ENCODE data around the gene MYBPC3. TPM values are rescaled to one million over a fixed set of nuclear protein-coding genes. Genes with fewer than 3 reads are reported as not detected.
A peak's percentile ranks its signal among the peaks of the same experiment; 100 is the strongest.

The MYBPC3 gene
- total and polyA plus RNA-seq, 7 donors, result 0.01 to 1.3 (median 0.44) TPM

DNA sequence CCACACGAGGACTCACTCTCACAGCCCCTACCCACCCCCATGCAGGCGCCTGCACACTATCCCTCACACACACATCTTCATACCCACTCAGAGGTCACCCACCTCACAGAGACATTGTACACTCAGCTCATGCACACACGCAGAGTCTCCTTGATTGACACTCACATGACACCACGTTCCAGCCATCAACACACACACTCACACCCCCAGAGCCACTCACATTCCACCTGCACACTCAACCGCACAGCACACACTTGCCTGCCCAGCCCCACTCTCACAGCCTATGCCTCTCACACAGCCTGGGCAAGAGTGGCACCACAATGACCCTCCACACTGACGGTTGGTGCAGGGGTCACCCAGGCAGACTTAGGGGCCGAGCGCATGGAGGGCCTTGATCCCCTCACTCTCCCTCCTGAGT, 23.6 kb upstream of the MYBPC3 start:
- Histone ChIP-seq H3K4me1 (no peaks in the 10 kb centered on the region), H3K36me3 (ENCODE audit: insufficient read depth in 1 of 2, low read depth in 1 of 2) (no peaks in the 10 kb centered on the region), H3K27me3 (ENCODE audit: insufficient read depth in 3 of 3, low read length in 2 of 3) (no peaks in the 10 kb centered on the region), H3K9me3 (no peaks in the 10 kb centered on the region), H3K4me3 (peak overlapping the region; percentile 30), H3K27ac (no peak overlapping the region)
- intact Hi-C loops (cut with DNase I), result no loop called here
- DNase-seq, result no peak
- TF ChIP-seq, protein P1, sequence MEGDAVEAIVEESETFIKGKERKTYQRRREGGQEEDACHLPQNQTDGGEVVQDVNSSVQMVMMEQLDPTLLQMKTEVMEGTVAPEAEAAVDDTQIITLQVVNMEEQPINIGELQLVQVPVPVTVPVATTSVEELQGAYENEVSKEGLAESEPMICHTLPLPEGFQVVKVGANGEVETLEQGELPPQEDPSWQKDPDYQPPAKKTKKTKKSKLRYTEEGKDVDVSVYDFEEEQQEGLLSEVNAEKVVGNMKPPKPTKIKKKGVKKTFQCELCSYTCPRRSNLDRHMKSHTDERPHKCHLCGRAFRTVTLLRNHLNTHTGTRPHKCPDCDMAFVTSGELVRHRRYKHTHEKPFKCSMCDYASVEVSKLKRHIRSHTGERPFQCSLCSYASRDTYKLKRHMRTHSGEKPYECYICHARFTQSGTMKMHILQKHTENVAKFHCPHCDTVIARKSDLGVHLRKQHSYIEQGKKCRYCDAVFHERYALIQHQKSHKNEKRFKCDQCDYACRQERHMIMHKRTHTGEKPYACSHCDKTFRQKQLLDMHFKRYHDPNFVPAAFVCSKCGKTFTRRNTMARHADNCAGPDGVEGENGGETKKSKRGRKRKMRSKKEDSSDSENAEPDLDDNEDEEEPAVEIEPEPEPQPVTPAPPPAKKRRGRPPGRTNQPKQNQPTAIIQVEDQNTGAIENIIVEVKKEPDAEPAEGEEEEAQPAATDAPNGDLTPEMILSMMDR (IDR thresholded peaks at IDR 0.05), result no peak
- ATAC-seq, result no peak
- whole genome bisulfite sequencing, 3 donors, result 80 to 88% (median 85%) methylated on average over 8 of the region's 8 CpGs

DNA sequence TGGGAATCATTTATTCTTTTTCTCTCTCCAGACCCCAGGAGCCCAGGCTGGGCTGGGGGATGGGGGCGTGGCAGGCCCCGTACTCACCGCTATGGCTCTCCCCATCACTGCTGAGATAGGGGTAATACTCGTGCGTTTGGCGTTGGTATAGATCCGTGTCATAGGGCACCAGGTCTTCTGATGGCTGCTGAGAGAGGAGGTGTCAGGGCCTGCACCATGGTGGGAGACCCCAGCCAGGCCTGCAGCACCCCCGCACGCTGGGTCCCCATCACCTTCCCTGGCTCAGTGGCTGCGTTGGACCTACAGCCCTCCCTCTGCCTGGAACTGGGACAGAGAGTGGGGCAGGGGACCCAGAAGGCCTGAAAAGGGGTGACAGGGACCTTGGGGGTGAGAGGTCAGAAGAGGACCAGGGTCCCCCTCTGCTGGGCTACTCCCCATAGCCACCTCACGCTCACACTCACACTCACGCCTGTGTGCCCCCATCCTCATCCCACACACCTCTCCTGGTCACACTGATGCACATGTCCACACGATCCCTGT, 23.1 kb upstream of the MYBPC3 start:
- 87 to 94% (median 90%) methylated on average over 13 of the region's 13 CpGs for WGBS, 3 donors
- no peaks in the 10 kb centered on the region for H3K9me3 ChIP-seq
- H3K4me3 ChIP-seq, result peak overlapping the region; percentile 30
- intact Hi-C loops (cut with DNase I), result loop anchor here in 1 of 2 donors (2.0 kb wide), 1 partner anchor 79 kb away; no protein-coding TSS in a partner anchor
- H3K27ac ChIP-seq, result no peak overlapping the region
- TF ChIP-seq, protein P1 (IDR thresholded peaks at IDR 0.05), result no peak
- ATAC-seq (no peak), DNase-seq (no peak)
- no peaks in the 10 kb centered on the region for H3K4me1 ChIP-seq
- H3K27me3 ChIP-seq (ENCODE audit: insufficient read depth in 3 of 3, low read length in 2 of 3), result no peaks in the 10 kb centered on the region
- H3K36me3 ChIP-seq (ENCODE audit: insufficient read depth in 1 of 2, low read depth in 1 of 2), result no peaks in the 10 kb centered on the region

DNA sequence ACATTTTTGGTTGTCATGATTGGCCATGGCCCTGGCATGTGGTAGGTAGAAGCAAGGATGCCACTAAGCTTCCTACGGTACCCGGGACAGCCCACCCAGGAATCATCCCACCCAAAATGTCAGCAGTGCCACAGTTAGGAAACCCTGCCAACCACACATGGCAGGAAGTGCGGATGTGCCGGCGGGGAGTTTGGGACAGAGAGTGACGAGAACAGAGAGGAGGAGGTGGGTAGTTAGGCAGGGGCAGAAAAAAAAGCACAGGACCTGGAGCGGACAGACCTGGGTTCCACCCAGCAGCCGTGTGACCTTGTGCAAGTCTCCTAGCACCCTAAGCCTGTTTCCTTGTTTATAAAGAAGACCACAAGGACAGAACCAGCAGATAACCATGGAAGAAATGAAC, 22.5 kb upstream of the MYBPC3 start:
- no peaks in the 10 kb centered on the region for H3K9me3 ChIP-seq
- no peaks in the 10 kb centered on the region for H3K27me3 ChIP-seq (ENCODE audit: insufficient read depth in 3 of 3, low read length in 2 of 3)
- 73 to 78% (median 77%) methylated on average over 8 of the region's 8 CpGs for WGBS, 3 donors
- peak overlapping the region; percentile 30 for H3K4me3 ChIP-seq
- H3K4me1 ChIP-seq, result no peaks in the 10 kb centered on the region
- ATAC-seq (no peak), DNase-seq (no peak)
- intact Hi-C loops (cut with DNase I), result loop anchor here in 1 of 2 donors (2.0 kb wide), 1 partner anchor 80 kb away; no protein-coding TSS in a partner anchor
- H3K27ac ChIP-seq, result no peak overlapping the region
- no peaks in the 10 kb centered on the region for H3K36me3 ChIP-seq (ENCODE audit: insufficient read depth in 1 of 2, low read depth in 1 of 2)
- TF ChIP-seq, protein P1 (IDR thresholded peaks at IDR 0.05), result no peak

DNA sequence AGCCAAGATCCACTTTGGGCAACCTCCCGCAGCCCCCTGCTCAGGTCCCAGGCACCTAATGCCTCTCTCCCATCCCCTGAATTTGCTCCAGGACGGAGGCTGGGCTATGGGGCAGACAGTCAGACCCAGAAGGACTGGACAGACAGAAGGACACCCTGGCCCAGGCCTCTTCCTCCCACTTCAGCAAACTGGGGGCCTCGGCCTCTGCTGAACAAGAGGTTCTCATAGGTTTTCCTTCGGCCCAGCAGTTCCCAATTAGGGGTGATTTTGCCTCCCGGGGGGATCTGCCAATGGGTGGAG, 22.2 kb upstream of the MYBPC3 start:
- intact Hi-C loops (cut with DNase I), result loop anchor here (1.0 to 5.0 kb wide), 4 partner anchors 33 to 80 kb away; partner anchors contain the start of gene SLC39A13 (in 2 of the 2)
- WGBS, 3 donors, result 81 to 92% (median 82%) methylated on average over 5 of the region's 5 CpGs
- DNase-seq (no peak), ATAC-seq (peak in 1 of 4 donors; percentile 4)
- Histone ChIP-seq H3K27ac (no peak overlapping the region), H3K4me1 (no peaks in the 10 kb centered on the region), H3K9me3 (no peaks in the 10 kb centered on the region), H3K27me3 (ENCODE audit: insufficient read depth in 3 of 3, low read length in 2 of 3) (no peaks in the 10 kb centered on the region), H3K4me3 (peak overlapping the region; percentile 7), H3K36me3 (ENCODE audit: insufficient read depth in 1 of 2, low read depth in 1 of 2) (no peaks in the 10 kb centered on the region)
- TF ChIP-seq, protein P1 (IDR thresholded peaks at IDR 0.05), result no peak
